Cardiac muscle cell (in vitro differentiated cells and primary cell): ENCODE data around the gene RIPK3. TPM values are rescaled to one million over a fixed set of nuclear protein-coding genes. Genes with fewer than 3 reads are reported as not detected.

Experiments used
- DNase-seq, 2 donors: peaks; one replicate each; pipeline versions ENCODE4 v3.0.0 to v3.0.0-alpha.2; 2010 to 2017; ENCODE audit warnings: low read depth in 1 of 2, low spot score in 1 of 2
- H3K27ac ChIP-seq: fragments of 200-600 bp; sonication (generic); 2 replicates; pipeline ENCODE4 v1.5.1; 2016
- H3K27me3 ChIP-seq: fragments of 200-600 bp; sonication (generic); 2 replicates; pipeline ENCODE4 v1.6.0; 2016; ENCODE audit warnings: control low read depth
- H3K36me3 ChIP-seq: fragments of 200-600 bp; sonication (generic); 2 replicates; pipeline ENCODE4 v1.5.1; 2016; ENCODE audit warnings: control low read depth
- H3K4me1 ChIP-seq: fragments of 200-600 bp; sonication (generic); 2 replicates; pipeline ENCODE4 v1.8.1; 2017; ENCODE audit warnings: low read depth, mild to moderate bottlenecking, mixed run types
- H3K4me3 ChIP-seq: fragments of 200-600 bp; sonication (generic); 2 replicates; pipeline ENCODE4 v1.5.1; 2016; ENCODE audit warnings: mild to moderate bottlenecking
- H3K9me3 ChIP-seq: fragments of 200-600 bp; sonication (generic); 2 replicates; pipeline ENCODE4 v1.5.1; 2017; ENCODE audit warnings: low read depth, mild to moderate bottlenecking, control low read depth
- polyA plus RNA-seq: library from polyadenylated mRNA; unstranded; fragments of >200 nt; fragmentation: Nextera tagmentation; extraction: Ambion mirVana; gene quantifications from 2 replicates; pipeline ENCODE4 v1.2.1, GENCODE V29; 2016
- total RNA-seq: library from RNA; depleted of rRNA; stranded (reverse); fragments of >200 nt; gene quantifications from 2 replicates; pipeline ENCODE4 v1.2.3, GENCODE V29; 2016
- TF ChIP-seq, protein P1 (sequence below): IDR thresholded peaks from 2 replicates; pipeline ENCODE4 v1.5.1; 2012; ENCODE audit warnings: low read depth, mild to moderate bottlenecking, low read length

The RIPK3 gene
- total and polyA plus RNA-seq, 2 experiments from 2014 or later: 0.24 TPM; not detected in 1

DNA sequence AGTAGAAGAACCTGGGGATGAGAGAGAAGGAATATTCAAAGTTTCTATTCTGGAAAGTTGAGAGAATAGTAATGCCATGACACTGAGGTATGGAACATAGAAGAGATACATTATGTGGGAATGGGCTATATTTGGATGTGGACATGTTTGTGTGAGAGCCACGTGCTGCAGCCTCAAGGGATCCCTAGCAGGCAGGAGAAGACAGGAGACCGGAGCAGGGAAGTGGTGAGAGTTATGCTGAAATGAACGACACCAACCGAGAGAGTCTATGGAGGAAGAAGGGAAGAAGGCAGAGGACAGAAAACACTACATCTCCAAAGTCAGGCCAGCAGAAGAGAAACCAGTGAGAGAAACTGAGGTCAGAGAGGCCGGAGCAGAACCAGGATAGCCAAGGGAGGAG, 10.0 kb upstream of the RIPK3 start:
- TF ChIP-seq, protein P1, sequence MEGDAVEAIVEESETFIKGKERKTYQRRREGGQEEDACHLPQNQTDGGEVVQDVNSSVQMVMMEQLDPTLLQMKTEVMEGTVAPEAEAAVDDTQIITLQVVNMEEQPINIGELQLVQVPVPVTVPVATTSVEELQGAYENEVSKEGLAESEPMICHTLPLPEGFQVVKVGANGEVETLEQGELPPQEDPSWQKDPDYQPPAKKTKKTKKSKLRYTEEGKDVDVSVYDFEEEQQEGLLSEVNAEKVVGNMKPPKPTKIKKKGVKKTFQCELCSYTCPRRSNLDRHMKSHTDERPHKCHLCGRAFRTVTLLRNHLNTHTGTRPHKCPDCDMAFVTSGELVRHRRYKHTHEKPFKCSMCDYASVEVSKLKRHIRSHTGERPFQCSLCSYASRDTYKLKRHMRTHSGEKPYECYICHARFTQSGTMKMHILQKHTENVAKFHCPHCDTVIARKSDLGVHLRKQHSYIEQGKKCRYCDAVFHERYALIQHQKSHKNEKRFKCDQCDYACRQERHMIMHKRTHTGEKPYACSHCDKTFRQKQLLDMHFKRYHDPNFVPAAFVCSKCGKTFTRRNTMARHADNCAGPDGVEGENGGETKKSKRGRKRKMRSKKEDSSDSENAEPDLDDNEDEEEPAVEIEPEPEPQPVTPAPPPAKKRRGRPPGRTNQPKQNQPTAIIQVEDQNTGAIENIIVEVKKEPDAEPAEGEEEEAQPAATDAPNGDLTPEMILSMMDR: no peak
- peaks cover 81% of the 10 kb centered on the region for H3K27me3 ChIP-seq
- H3K36me3 ChIP-seq: no peaks in the 10 kb centered on the region
- no peak for DNase-seq
- H3K9me3 ChIP-seq: no peaks in the 10 kb centered on the region
- H3K4me1 ChIP-seq: no peaks in the 10 kb centered on the region
- H3K4me3 ChIP-seq: no peak overlapping the region
- H3K27ac ChIP-seq: no peak overlapping the region

DNA sequence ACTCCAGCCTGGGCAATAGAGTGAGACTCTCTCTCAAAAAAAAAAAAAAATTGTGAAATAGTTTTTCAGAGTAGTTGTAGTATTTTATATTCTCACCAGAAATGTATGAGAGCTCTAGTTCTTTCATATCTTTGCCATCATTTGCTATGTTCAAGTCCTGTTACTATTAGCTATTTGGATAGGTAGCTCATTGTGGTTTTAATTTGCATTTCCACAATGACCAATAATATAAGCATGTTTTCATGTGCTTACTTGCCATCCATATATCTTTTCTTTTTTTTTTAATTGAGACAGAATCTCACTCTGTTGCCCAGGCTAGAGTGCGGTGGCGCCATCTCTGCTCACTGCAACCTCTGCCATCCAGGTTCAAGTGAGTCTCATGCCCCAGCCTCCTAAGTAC, 8.4 kb upstream of the RIPK3 start:
- Histone ChIP-seq H3K4me3 (no peak overlapping the region), H3K27ac (no peak overlapping the region), H3K36me3 (no peaks in the 10 kb centered on the region), H3K9me3 (no peaks in the 10 kb centered on the region), H3K27me3 (peaks cover 83% of the 10 kb centered on the region), H3K4me1 (no peaks in the 10 kb centered on the region)
- no peak for DNase-seq
- TF ChIP-seq, protein P1: no peak

DNA sequence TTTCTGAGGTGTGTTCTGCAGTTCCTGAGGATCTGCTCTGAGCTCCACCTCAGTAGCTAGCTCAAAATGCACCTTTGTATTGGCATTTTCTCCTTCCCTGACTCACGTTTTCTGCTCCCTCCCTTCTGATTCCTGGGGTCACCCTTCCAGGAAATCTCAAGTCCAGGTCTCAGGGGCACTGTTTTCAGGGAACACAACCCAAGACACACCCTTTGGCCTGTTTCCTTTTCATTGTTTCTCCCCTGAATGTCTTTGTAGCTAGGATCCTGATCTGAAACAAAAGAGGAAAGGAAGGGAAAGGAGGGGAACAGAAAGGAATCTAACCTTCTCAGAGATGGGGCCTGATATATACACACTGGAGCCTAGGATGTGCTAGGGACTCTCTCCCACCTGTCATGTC, 7.3 kb upstream of the RIPK3 start:
- TF ChIP-seq, protein P1: no peak
- Histone ChIP-seq H3K27me3 (peaks cover 83% of the 10 kb centered on the region), H3K27ac (no peak overlapping the region), H3K4me1 (no peaks in the 10 kb centered on the region), H3K4me3 (no peak overlapping the region), H3K9me3 (no peaks in the 10 kb centered on the region), H3K36me3 (no peaks in the 10 kb centered on the region)
- no peak for DNase-seq

DNA sequence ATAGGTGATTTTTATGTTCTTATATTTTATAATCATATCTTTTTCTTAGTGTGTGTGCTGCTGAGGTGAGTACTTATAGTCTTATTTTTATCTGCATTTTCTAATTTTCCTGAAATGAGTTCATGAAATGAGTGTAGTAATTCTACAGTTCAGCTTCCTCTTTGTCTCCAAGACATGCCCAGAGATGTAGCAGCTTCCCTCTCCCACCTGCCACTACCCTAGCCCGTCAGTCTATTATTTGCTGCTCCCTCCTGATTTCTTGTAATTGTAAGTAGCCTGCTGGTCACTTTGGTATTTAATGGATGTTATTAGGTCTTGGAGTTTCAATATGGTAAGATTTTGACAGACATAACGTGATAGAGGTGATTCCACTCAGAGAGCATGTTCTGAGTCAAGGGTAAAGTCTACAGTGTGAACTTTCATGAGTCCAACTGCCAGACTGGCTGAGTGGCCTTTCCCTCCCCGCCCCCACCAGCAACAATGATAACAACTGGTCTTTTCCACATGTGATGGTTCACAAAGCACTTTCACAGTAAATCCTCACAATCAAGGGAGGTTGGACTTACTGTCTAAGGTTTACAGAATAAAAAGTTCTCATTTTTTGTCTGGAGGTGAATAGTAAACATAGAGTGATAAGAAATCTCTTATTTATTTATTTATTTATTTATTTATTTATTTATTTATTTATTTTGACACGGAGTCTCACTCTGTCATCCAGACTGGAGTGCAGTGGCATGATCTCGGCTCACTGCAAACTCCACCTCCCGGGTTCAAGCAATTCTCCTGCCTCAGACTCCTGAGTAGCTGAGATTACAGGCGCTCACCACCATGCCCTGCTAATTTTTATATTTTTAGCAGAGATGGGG, 4.2 kb upstream of the RIPK3 start:
- no peak overlapping the region for H3K27ac ChIP-seq
- DNase-seq: no peak
- no peak overlapping the region for H3K4me3 ChIP-seq
- no peaks in the 10 kb centered on the region for H3K36me3 ChIP-seq
- no peaks in the 10 kb centered on the region for H3K9me3 ChIP-seq
- H3K4me1 ChIP-seq: no peaks in the 10 kb centered on the region
- TF ChIP-seq, protein P1: no peak
- H3K27me3 ChIP-seq: peaks cover 83% of the 10 kb centered on the region

DNA sequence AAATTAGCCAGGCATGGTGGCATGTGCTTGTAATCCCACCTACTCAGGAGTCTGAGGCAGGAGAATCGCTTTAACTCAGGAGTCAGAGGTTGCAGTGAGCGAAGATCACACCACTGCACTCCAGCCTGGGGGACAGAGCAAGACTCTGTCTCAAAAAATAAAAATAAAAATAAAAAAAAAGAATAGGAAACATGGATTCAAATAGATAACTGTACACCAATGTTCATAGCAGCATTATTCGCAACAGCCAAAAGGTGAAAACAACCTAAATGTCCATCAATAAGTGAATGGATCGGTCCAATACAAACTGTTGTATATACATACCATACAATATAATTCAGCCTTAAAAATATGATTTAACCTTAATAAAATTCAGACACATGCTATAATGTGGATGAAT, 3.1 kb upstream of the RIPK3 start:
- no peak overlapping the region for H3K4me3 ChIP-seq
- no peak overlapping the region for H3K27ac ChIP-seq
- H3K36me3 ChIP-seq: no peaks in the 10 kb centered on the region
- no peak for DNase-seq
- H3K9me3 ChIP-seq: no peaks in the 10 kb centered on the region
- H3K4me1 ChIP-seq: no peaks in the 10 kb centered on the region
- peaks cover 85% of the 10 kb centered on the region for H3K27me3 ChIP-seq
- TF ChIP-seq, protein P1: no peak
